Prostate gland (tissue), 2 donors: ENCODE measurements around the gene RGS17.

Experiments used
- POLR2A ChIP-seq: fragments of 450-650 bp; IDR thresholded peaks from one replicate; pipeline ENCODE4 v1.6.1; 2016; ENCODE audit warnings: antibody characterized with exemption, mild to moderate bottlenecking
- TF ChIP-seq, protein P1 (sequence below), 4 experiments: fragments of 200-600 bp in 2 of 4; fragments of 450-650 bp in 2 of 4; sonication (generic) in 2 of 4; IDR thresholded peaks; 1 replicate in 3 of 4; 2 replicates in 1 of 4; pipeline ENCODE4 v1.5.1; 2016 to 2019; ENCODE audit warnings: antibody characterized with exemption in 4 of 4, mild to moderate bottlenecking in 2 of 4, moderate library complexity in 2 of 4

- TF ChIP-seq, protein P1, sequence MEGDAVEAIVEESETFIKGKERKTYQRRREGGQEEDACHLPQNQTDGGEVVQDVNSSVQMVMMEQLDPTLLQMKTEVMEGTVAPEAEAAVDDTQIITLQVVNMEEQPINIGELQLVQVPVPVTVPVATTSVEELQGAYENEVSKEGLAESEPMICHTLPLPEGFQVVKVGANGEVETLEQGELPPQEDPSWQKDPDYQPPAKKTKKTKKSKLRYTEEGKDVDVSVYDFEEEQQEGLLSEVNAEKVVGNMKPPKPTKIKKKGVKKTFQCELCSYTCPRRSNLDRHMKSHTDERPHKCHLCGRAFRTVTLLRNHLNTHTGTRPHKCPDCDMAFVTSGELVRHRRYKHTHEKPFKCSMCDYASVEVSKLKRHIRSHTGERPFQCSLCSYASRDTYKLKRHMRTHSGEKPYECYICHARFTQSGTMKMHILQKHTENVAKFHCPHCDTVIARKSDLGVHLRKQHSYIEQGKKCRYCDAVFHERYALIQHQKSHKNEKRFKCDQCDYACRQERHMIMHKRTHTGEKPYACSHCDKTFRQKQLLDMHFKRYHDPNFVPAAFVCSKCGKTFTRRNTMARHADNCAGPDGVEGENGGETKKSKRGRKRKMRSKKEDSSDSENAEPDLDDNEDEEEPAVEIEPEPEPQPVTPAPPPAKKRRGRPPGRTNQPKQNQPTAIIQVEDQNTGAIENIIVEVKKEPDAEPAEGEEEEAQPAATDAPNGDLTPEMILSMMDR (IDR thresholded peaks at IDR 0.05), result no peak
- no peak for TF ChIP-seq POLR2A
Measured at GRCh38 chr6:153003366-153003690, 127.8 kb downstream of the RGS17 start.
